ENCODE data around the gene RAB38. TPM values are rescaled to one million over a fixed set of nuclear protein-coding genes. Genes with fewer than 3 reads are reported as not detected.

The RAB38 gene
- total and polyA plus RNA-seq, 4 donors, result 2.3 to 21.7 (median 4.2) TPM

DNA sequence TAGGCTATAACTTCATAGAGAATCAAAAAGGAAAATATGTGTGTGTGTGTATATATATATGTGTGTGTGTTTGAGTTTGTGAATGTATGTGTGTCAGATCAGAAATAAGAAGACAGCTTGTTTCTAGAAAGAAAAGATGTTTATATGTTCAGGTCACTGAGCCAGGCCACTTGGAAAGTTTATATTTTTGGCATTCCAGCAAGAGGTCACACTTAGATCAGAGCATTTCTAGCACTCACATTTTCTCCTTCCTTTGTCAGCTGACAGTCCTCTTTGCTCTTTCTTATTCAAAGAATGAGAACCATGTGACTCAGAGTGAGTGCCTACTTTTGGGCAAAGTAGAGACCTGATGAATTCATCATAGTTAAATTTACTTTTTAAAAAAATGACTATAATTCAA, 22.9 kb downstream of the RAB38 start:
- no peak for DNase-seq (ENCODE audit: low read depth in 4 of 6, low spot score in 6 of 6)
- Histone ChIP-seq H3K4me3 (ENCODE audit: low read depth, low read length) (no peak overlapping the region), H3K27ac (ENCODE audit: low read depth, low read length) (peak overlapping the region; percentile 36), H3K4me1 (ENCODE audit: control insufficient read depth, insufficient read depth, low read length) (no peaks in the 10 kb centered on the region), H3K27me3 (ENCODE audit: control insufficient read depth, insufficient read depth, low read length) (no peaks in the 10 kb centered on the region), H3K36me3 (ENCODE audit: control insufficient read depth, insufficient read depth, low read length) (no peaks in the 10 kb centered on the region), H3K9me3 (ENCODE audit: control insufficient read depth, insufficient read depth, low read length) (peaks cover 3% of the 10 kb centered on the region)

- Histone ChIP-seq H3K36me3 (ENCODE audit: control insufficient read depth, insufficient read depth, low read length) (no peaks in the 10 kb centered on the region), H3K9me3 (ENCODE audit: control insufficient read depth, insufficient read depth, low read length) (peaks cover 3% of the 10 kb centered on the region), H3K4me3 (ENCODE audit: low read depth, low read length) (no peak overlapping the region), H3K27ac (ENCODE audit: low read depth, low read length) (peak overlapping the region; percentile 36), H3K4me1 (ENCODE audit: control insufficient read depth, insufficient read depth, low read length) (no peaks in the 10 kb centered on the region), H3K27me3 (ENCODE audit: control insufficient read depth, insufficient read depth, low read length) (no peaks in the 10 kb centered on the region)
- no peak for DNase-seq (ENCODE audit: low read depth in 4 of 6, low spot score in 6 of 6)
- 75% methylated on average over 2 of the region's 5 CpGs for WGBS (ENCODE audit: insufficient coverage)
Measured at GRCh38 chr11:88151709-88152265, 23.5 kb downstream of the RAB38 start.

- DNase-seq (ENCODE audit: low read depth in 4 of 6, low spot score in 6 of 6), result no peak
- Histone ChIP-seq H3K4me3 (ENCODE audit: low read depth, low read length) (no peak overlapping the region), H3K4me1 (ENCODE audit: control insufficient read depth, insufficient read depth, low read length) (no peaks in the 10 kb centered on the region), H3K36me3 (ENCODE audit: control insufficient read depth, insufficient read depth, low read length) (no peaks in the 10 kb centered on the region), H3K27ac (ENCODE audit: low read depth, low read length) (no peak overlapping the region), H3K9me3 (ENCODE audit: control insufficient read depth, insufficient read depth, low read length) (no peaks in the 10 kb centered on the region), H3K27me3 (ENCODE audit: control insufficient read depth, insufficient read depth, low read length) (no peaks in the 10 kb centered on the region)
- WGBS (ENCODE audit: insufficient coverage), result no CpG with 5 or more reads among the region's 1 CpG
Measured at GRCh38 chr11:88146106-88146505, 29.1 kb downstream of the RAB38 start.

- no peaks in the 10 kb centered on the region for H3K36me3 ChIP-seq (ENCODE audit: control insufficient read depth, insufficient read depth, low read length)
- no peak overlapping the region for H3K4me3 ChIP-seq (ENCODE audit: low read depth, low read length)
- no peaks in the 10 kb centered on the region for H3K4me1 ChIP-seq (ENCODE audit: control insufficient read depth, insufficient read depth, low read length)
- 50% methylated on average over 1 of the region's 1 CpG for WGBS (ENCODE audit: insufficient coverage)
- DNase-seq (ENCODE audit: low read depth in 4 of 6, low spot score in 6 of 6), result no peak
- no peak overlapping the region for H3K27ac ChIP-seq (ENCODE audit: low read depth, low read length)
- H3K9me3 ChIP-seq (ENCODE audit: control insufficient read depth, insufficient read depth, low read length), result no peaks in the 10 kb centered on the region
- H3K27me3 ChIP-seq (ENCODE audit: control insufficient read depth, insufficient read depth, low read length), result no peaks in the 10 kb centered on the region
Measured at GRCh38 chr11:88139865-88140264, 35.4 kb downstream of the RAB38 start.

GRCh38 chr11:88131764-88132470, 43.3 kb downstream of the RAB38 start:
- DNase-seq (ENCODE audit: low read depth in 4 of 6, low spot score in 6 of 6), result no peak
- Histone ChIP-seq H3K27me3 (ENCODE audit: control insufficient read depth, insufficient read depth, low read length) (no peaks in the 10 kb centered on the region), H3K4me1 (ENCODE audit: control insufficient read depth, insufficient read depth, low read length) (no peaks in the 10 kb centered on the region), H3K4me3 (ENCODE audit: low read depth, low read length) (no peak overlapping the region), H3K27ac (ENCODE audit: low read depth, low read length) (no peak overlapping the region), H3K36me3 (ENCODE audit: control insufficient read depth, insufficient read depth, low read length) (no peaks in the 10 kb centered on the region), H3K9me3 (ENCODE audit: control insufficient read depth, insufficient read depth, low read length) (no peaks in the 10 kb centered on the region)
- 100% methylated on average over 1 of the region's 3 CpGs for WGBS (ENCODE audit: insufficient coverage)

- Histone ChIP-seq H3K27me3 (ENCODE audit: control insufficient read depth, insufficient read depth, low read length) (no peaks in the 10 kb centered on the region), H3K9me3 (ENCODE audit: control insufficient read depth, insufficient read depth, low read length) (no peaks in the 10 kb centered on the region), H3K4me3 (ENCODE audit: low read depth, low read length) (no peak overlapping the region), H3K36me3 (ENCODE audit: control insufficient read depth, insufficient read depth, low read length) (no peaks in the 10 kb centered on the region), H3K27ac (ENCODE audit: low read depth, low read length) (no peak overlapping the region), H3K4me1 (ENCODE audit: control insufficient read depth, insufficient read depth, low read length) (no peaks in the 10 kb centered on the region)
- WGBS (ENCODE audit: insufficient coverage), result 93% methylated on average over 3 of the region's 4 CpGs
- no peak for DNase-seq (ENCODE audit: low read depth in 4 of 6, low spot score in 6 of 6)
Measured at GRCh38 chr11:88122956-88123355, 52.3 kb downstream of the RAB38 start.

DNA sequence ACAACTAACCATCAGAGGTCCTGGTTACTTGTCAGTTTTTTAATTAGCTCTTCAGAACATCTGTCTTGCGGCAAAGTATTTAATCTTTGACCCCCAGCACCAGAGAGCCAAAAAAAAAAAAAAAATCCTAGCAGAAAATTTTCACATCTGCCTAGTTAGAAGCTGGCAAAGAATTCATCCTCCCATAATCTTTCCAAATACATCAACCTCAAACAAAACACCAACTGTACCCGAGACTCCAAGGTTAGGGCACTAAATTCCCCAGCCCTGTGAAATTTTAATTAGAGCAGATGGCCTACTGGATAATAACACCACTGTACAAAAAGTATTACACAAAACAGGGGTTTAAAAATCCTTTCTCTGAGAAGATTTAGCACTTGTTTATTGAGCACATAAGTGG, 55.7 kb downstream of the RAB38 start:
- no peaks in the 10 kb centered on the region for H3K27me3 ChIP-seq (ENCODE audit: control insufficient read depth, insufficient read depth, low read length)
- H3K9me3 ChIP-seq (ENCODE audit: control insufficient read depth, insufficient read depth, low read length), result no peaks in the 10 kb centered on the region
- no peak overlapping the region for H3K27ac ChIP-seq (ENCODE audit: low read depth, low read length)
- no peaks in the 10 kb centered on the region for H3K4me1 ChIP-seq (ENCODE audit: control insufficient read depth, insufficient read depth, low read length)
- no peaks in the 10 kb centered on the region for H3K36me3 ChIP-seq (ENCODE audit: control insufficient read depth, insufficient read depth, low read length)
- no peak for DNase-seq (ENCODE audit: low read depth in 4 of 6, low spot score in 6 of 6)
- no peak overlapping the region for H3K4me3 ChIP-seq (ENCODE audit: low read depth, low read length)
- WGBS (ENCODE audit: insufficient coverage), result no CpG with 5 or more reads among the region's 2 CpGs

DNA sequence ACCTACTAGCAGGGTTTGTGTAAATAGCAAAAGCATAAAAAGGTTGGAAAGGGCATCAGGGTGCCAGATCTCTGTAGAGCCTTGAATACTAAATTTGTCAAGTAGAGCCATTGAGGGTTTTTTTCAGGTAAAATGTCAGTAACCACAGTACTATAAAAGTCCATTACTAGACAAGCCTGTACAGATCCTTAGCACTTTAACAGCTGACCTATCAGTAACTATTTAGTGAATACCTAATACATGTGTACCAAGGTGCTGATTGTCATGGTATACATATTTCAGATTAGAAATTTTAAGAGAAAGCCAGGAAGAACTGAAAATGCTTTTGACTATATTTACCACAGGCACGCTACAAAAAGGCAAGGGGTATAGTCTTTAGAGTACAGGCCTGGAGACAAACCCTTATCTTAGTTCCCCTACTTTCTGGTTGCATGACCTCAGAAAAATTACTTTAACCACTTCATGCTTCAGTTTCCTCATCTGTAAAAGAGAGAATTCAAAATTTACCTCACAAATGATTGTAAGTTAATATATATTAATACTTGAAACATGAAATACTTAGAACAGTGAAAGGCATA, 57.9 kb downstream of the RAB38 start:
- WGBS (ENCODE audit: insufficient coverage), result no CpG with 5 or more reads among the region's 1 CpG
- no peaks in the 10 kb centered on the region for H3K4me1 ChIP-seq (ENCODE audit: control insufficient read depth, insufficient read depth, low read length)

DNA sequence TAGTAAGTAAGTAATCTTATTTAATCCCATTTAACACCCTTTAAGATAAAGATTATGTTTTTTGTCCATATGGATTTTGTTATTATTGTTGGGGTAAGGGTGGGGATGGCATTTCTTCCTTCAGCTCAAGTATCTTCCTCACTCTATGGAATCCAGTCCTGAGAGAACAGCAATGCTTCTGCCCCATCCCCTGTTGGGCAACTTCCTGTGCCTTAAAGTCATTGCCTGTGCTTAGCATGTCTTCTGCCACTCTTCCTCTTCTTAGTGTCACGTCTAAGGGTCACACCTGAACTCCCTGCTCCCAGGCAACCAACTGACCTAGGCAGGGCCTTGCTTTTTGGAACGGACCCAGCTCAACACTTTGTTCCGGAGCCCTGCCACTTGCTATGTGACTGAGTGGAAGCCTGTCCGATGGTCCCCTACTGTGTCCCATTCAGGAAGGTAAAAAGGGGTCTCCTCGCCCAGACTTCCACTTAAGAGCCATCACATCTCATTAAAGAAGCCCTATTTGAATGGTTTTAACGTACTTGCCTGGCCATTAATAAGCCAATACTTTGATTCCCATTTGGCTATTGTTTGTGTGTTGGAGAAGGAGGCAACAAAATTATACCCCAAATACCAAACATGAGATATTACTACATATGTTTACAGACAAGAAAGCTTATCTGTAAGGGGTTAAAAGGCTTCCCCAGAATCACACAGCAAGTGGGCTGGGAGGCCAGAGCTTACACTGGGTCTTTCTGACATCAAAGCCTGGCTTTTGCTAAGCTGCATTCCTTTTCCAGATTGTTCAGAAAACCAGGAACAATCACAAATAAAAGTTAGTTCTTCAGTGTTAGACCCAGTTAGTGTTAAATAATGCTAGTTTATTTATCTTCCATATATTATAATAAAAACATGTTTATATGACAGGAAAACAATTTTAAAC, 59.2 kb downstream of the RAB38 start:
- Histone ChIP-seq H3K9me3 (ENCODE audit: control insufficient read depth, insufficient read depth, low read length) (no peaks in the 10 kb centered on the region), H3K27ac (ENCODE audit: low read depth, low read length) (no peak overlapping the region), H3K36me3 (ENCODE audit: control insufficient read depth, insufficient read depth, low read length) (no peaks in the 10 kb centered on the region), H3K4me3 (ENCODE audit: low read depth, low read length) (no peak overlapping the region), H3K27me3 (ENCODE audit: control insufficient read depth, insufficient read depth, low read length) (no peaks in the 10 kb centered on the region), H3K4me1 (ENCODE audit: control insufficient read depth, insufficient read depth, low read length) (no peaks in the 10 kb centered on the region)
- no peak for DNase-seq (ENCODE audit: low read depth in 4 of 6, low spot score in 6 of 6)
- WGBS (ENCODE audit: insufficient coverage), result 43% methylated on average over 4 of the region's 6 CpGs

More for the DNA sequence above, 57.9 kb downstream of the RAB38 start:
- Histone ChIP-seq H3K9me3 (ENCODE audit: control insufficient read depth, insufficient read depth, low read length) (no peaks in the 10 kb centered on the region), H3K27me3 (ENCODE audit: control insufficient read depth, insufficient read depth, low read length) (no peaks in the 10 kb centered on the region), H3K36me3 (ENCODE audit: control insufficient read depth, insufficient read depth, low read length) (no peaks in the 10 kb centered on the region), H3K4me3 (ENCODE audit: low read depth, low read length) (no peak overlapping the region), H3K27ac (ENCODE audit: low read depth, low read length) (no peak overlapping the region)
- DNase-seq (ENCODE audit: low read depth in 4 of 6, low spot score in 6 of 6), result no peak
